Trophoblast cell (in vitro differentiated cells and primary cell): ENCODE measurements around the gene SND1.

ENCODE experiments used
- DNase-seq, 2 donors: peaks; one replicate each; pipeline ENCODE4 v3.0.0-alpha.2; 2016
- H2AFZ ChIP-seq: 2 replicates; pipeline ENCODE4 v1.6.1; 2013; ENCODE audit warnings: low read length, moderate library complexity, mild to moderate bottlenecking; ENCODE audit not compliant: insufficient read depth, poor library complexity
- H2AK5ac ChIP-seq: 2 replicates; pipeline ENCODE4 v1.6.1; 2013; ENCODE audit warnings: mild to moderate bottlenecking, low read length
- H2BK120ac ChIP-seq: 2 replicates; pipeline ENCODE4 v1.6.1; 2013; ENCODE audit warnings: low read length, mild to moderate bottlenecking, moderate library complexity; ENCODE audit not compliant: insufficient read depth, poor library complexity
- H2BK12ac ChIP-seq: 2 replicates; pipeline ENCODE4 v1.6.1; 2013; ENCODE audit warnings: mild to moderate bottlenecking, low read length, moderate library complexity
- H2BK5ac ChIP-seq: 2 replicates; pipeline ENCODE4 v1.6.1; 2013; ENCODE audit warnings: low read length, low read depth, moderate library complexity, mild to moderate bottlenecking; ENCODE audit not compliant: poor library complexity
- H3K14ac ChIP-seq: 2 replicates; pipeline ENCODE4 v1.6.1; 2013; ENCODE audit warnings: mild to moderate bottlenecking, low read length
- H3K18ac ChIP-seq: 2 replicates; pipeline ENCODE4 v1.6.1; 2013; ENCODE audit warnings: mild to moderate bottlenecking, low read length
- H3K23ac ChIP-seq: 2 replicates; pipeline ENCODE4 v1.6.1; 2013; ENCODE audit warnings: low read length
- H3K27ac ChIP-seq: 2 replicates; pipeline ENCODE4 v1.5.1; 2013; ENCODE audit warnings: low read depth, mild to moderate bottlenecking, inconsistent platforms, low read length, moderate library complexity
- H3K27me3 ChIP-seq: 2 replicates; pipeline ENCODE4 v1.6.1; 2013; ENCODE audit warnings: inconsistent platforms, mild to moderate bottlenecking, low read length, moderate library complexity; ENCODE audit not compliant: insufficient read depth
- H3K36me3 ChIP-seq, 2 experiments: 1 replicate in 1 of 2; 2 replicates in 1 of 2; pipeline ENCODE4 v1.6.1; 2013; ENCODE audit warnings: low read length in 2 of 2, mild to moderate bottlenecking in 2 of 2, moderate library complexity in 1 of 2; ENCODE audit not compliant: insufficient read depth in 2 of 2, control insufficient read depth in 1 of 2
- H3K4ac ChIP-seq: 2 replicates; pipeline ENCODE4 v1.6.1; 2013; ENCODE audit warnings: low read depth, mild to moderate bottlenecking, low read length, moderate library complexity
- H3K4me1 ChIP-seq, 2 experiments: 1 replicate in 1 of 2; 2 replicates in 1 of 2; pipeline ENCODE4 v1.6.1; 2013; ENCODE audit warnings: low read length in 2 of 2, mild to moderate bottlenecking in 2 of 2, moderate library complexity in 1 of 2; ENCODE audit not compliant: insufficient read depth in 2 of 2, control insufficient read depth in 1 of 2
- H3K4me2 ChIP-seq: 2 replicates; pipeline ENCODE4 v1.6.1; 2013; ENCODE audit warnings: inconsistent platforms, mild to moderate bottlenecking, low read length, moderate library complexity
- H3K4me3 ChIP-seq: 2 replicates; pipeline ENCODE4 v1.5.1; 2013; ENCODE audit warnings: mild to moderate bottlenecking, low read depth, low read length, inconsistent platforms
- H3K79me1 ChIP-seq: one replicate; pipeline ENCODE4 v1.6.1; 2013; ENCODE audit warnings: low read length
- H3K79me2 ChIP-seq: 2 replicates; pipeline ENCODE4 v1.6.1; 2013; ENCODE audit warnings: low read length, mild to moderate bottlenecking; ENCODE audit not compliant: control insufficient read depth, insufficient read depth, poor library complexity
- H3K9ac ChIP-seq: 2 replicates; pipeline ENCODE4 v1.6.1; 2013; ENCODE audit warnings: mild to moderate bottlenecking, low read length
- H3K9me3 ChIP-seq: 2 replicates; pipeline ENCODE4 v1.6.1; 2013; ENCODE audit warnings: low read depth, mild to moderate bottlenecking, control low read depth, inconsistent platforms, low read length; ENCODE audit not compliant: insufficient read depth
- H4K12ac ChIP-seq: 2 replicates; pipeline ENCODE4 v1.6.1; 2013; ENCODE audit warnings: low read depth, mild to moderate bottlenecking, low read length, moderate library complexity
- H4K8ac ChIP-seq: 2 replicates; pipeline ENCODE4 v1.6.1; 2013; ENCODE audit warnings: low read depth, mild to moderate bottlenecking, low read length, moderate library complexity
- H4K91ac ChIP-seq: one replicate; pipeline ENCODE4 v1.6.1; 2013; ENCODE audit warnings: low read depth, mild to moderate bottlenecking, low read length, moderate library complexity
- WGBS: extraction: QIAGEN DNeasy Blood & Tissue Kit; methylation state at CpG from one replicate; pipeline ENCODE4 v1.1.7; 2013; ENCODE audit warnings: missing lambda C conversion rate; ENCODE audit not compliant: insufficient read length, insufficient coverage; ENCODE audit errors: extremely low coverage; 5-methylcytosine and 5-hydroxymethylcytosine counted together

The SND1 gene

DNA sequence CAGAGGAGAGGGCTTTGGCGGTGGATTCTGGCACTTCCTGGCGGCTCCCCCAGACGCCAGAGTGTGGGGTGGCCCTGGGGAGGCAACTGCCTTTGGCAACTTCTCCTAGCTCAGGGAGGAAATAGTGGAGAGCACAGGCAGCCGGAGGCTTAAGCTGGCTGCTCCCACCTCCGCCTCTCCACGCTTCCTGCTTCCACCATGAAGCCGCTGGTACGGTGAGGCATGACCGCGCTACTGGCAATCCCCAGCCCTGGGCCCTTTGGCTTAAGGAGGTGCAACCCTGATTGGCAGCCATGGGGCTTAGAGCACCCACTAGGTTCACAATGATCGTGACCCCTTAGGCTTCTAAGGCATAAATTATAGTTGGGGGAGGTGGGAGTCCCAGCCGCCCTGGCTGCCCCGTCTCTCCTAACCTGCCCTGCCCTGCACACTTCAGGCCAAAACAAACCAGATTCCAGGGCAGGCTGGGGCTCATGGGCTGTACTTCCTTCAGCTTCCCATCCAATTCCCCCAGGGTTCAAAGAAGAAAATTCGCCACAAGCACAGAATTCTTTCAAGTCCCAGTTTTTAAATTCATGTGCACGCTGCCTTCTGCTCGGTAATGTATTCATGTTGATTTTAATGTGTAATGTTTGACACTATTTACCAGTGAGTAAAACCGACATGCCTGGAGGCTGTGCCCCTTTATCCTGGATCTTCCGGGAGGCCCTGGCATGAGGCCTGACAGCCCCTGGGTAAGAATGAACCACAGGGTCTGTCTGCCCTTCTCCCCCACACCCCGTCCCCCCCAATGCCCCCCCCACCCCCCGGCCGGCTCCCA is 469.9 kb downstream of the SND1 start:
- no peak overlapping the region for H3K4me2 ChIP-seq
- no peak overlapping the region for H2BK12ac ChIP-seq
- peaks cover 2% of the 10 kb centered on the region for H3K9me3 ChIP-seq
- peak overlapping the region; percentile 17 for H2AFZ ChIP-seq
- H2AK5ac ChIP-seq = no peak overlapping the region
- no peak overlapping the region for H4K12ac ChIP-seq
- H4K8ac ChIP-seq = no peak overlapping the region
- peak in 1 of 2 donors; percentile 28 for DNase-seq
- H3K23ac ChIP-seq = no peak overlapping the region
- H3K4ac ChIP-seq = no peak overlapping the region
- no peaks in the 10 kb centered on the region for H3K79me1 ChIP-seq
- peaks cover 3 to 4% of the 10 kb centered on the region in 2 experiments for H3K4me1 ChIP-seq
- H2BK120ac ChIP-seq = no peak overlapping the region
- H3K36me3 ChIP-seq = no peaks in the 10 kb centered on the region
- no peak overlapping the region for H4K91ac ChIP-seq
- H3K9ac ChIP-seq = no peak overlapping the region
- no peak overlapping the region for H3K14ac ChIP-seq
- H3K27ac ChIP-seq = no peak overlapping the region
- no peak overlapping the region for H3K18ac ChIP-seq
- H3K79me2 ChIP-seq = no peaks in the 10 kb centered on the region
- no peak overlapping the region for H3K4me3 ChIP-seq
- no CpG with 5 or more reads among the region's 21 CpGs for WGBS
- H3K27me3 ChIP-seq = no peaks in the 10 kb centered on the region
- H2BK5ac ChIP-seq = no peak overlapping the region

GRCh38 chr7:128122576-128123290 is 470.7 kb downstream of the SND1 start:
- Histone ChIP-seq H3K23ac (no peak overlapping the region), H3K9me3 (peaks cover 1% of the 10 kb centered on the region), H3K4me1 (peaks cover 3 to 4% of the 10 kb centered on the region in 2 experiments), H3K79me1 (no peaks in the 10 kb centered on the region), H2AFZ (no peak overlapping the region), H3K4me2 (no peak overlapping the region), H3K36me3 (no peaks in the 10 kb centered on the region), H3K27me3 (no peaks in the 10 kb centered on the region), H4K91ac (no peak overlapping the region), H4K12ac (no peak overlapping the region), H3K79me2 (no peaks in the 10 kb centered on the region), H3K14ac (no peak overlapping the region), H3K27ac (no peak overlapping the region), H4K8ac (no peak overlapping the region), H2BK12ac (no peak overlapping the region), H3K9ac (no peak overlapping the region), H3K4ac (no peak overlapping the region), H2BK120ac (no peak overlapping the region), H2BK5ac (no peak overlapping the region), H2AK5ac (no peak overlapping the region), H3K4me3 (no peak overlapping the region), H3K18ac (no peak overlapping the region)
- DNase-seq = peak in 1 of 2 donors; percentile 27
- WGBS = no CpG with 5 or more reads among the region's 12 CpGs

DNA sequence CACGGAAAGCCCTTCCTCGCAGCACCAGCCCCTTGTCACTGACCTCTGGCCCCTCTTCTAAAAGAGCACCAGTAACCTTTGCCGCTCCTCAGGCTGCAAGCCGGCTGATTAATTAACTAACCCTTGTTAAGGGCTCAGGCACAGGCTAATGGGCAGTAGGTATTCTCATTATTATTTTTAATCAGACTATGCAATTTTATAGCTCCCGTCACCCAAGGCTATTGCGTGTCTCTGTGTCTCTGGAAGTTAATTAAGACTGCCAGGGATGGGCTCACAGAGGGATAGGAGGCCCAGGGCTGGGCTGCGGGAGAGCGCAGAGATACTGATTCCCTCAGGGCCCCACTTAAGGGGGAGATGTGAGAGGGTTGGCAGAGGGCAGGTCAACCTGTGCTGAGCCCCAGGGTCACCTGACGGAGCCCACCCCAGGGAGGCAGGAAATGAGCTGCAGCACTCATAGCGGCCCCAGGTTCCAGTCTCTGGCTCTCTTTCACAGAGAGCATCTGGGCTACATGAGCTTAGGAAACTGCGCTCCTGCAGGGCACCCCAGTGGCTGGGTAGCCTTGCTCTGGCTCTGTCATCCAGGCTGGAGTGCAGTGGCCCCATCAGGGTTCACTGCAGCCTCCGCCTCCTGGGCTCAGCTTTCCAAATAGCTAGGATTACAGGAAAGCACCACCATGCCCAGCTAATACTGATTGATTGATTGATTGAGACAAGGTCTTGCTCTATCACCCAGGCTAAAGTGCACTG is 471.5 kb downstream of the SND1 start:
- no peak overlapping the region for H2BK12ac ChIP-seq
- H3K4me3 ChIP-seq = no peak overlapping the region
- H3K23ac ChIP-seq = no peak overlapping the region
- H3K27me3 ChIP-seq = no peaks in the 10 kb centered on the region
- no peak overlapping the region for H3K18ac ChIP-seq
- H3K27ac ChIP-seq = no peak overlapping the region
- no peak overlapping the region for H3K4ac ChIP-seq
- peaks cover 3 to 4% of the 10 kb centered on the region in 2 experiments for H3K4me1 ChIP-seq
- no peak for DNase-seq
- H2AK5ac ChIP-seq = no peak overlapping the region
- H2BK120ac ChIP-seq = no peak overlapping the region
- H2BK5ac ChIP-seq = no peak overlapping the region
- no peaks in the 10 kb centered on the region for H3K36me3 ChIP-seq
- H4K8ac ChIP-seq = no peak overlapping the region
- no peak overlapping the region for H4K91ac ChIP-seq
- WGBS = no CpG with 5 or more reads among the region's 12 CpGs
- no peak overlapping the region for H4K12ac ChIP-seq
- H3K9me3 ChIP-seq = no peaks in the 10 kb centered on the region
- no peaks in the 10 kb centered on the region for H3K79me1 ChIP-seq
- no peaks in the 10 kb centered on the region for H3K79me2 ChIP-seq
- H3K14ac ChIP-seq = no peak overlapping the region
- no peak overlapping the region for H3K9ac ChIP-seq
- no peak overlapping the region for H2AFZ ChIP-seq
- H3K4me2 ChIP-seq = no peak overlapping the region

DNA sequence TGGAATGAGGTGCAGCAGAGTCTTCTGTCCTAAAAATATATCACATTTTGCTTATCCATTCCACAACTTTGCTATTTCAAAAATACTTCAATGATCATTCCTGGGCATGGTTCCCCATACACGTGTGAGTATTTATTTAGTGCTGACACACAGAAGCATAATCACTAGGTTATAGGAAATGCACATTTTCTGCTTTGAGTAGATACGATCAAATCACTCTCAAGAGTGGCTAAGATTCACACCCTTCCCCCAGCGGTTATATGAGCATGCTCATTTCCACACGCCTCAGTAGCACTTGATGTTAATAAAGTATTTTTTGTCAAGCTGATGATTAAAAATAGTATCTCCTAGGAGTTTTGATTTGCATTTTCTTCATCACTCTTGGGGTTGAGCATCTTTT is 472.8 kb downstream of the SND1 start:
- Histone ChIP-seq H4K91ac (no peak overlapping the region), H3K14ac (no peak overlapping the region), H3K9ac (no peak overlapping the region), H4K8ac (no peak overlapping the region), H3K36me3 (no peaks in the 10 kb centered on the region), H3K18ac (no peak overlapping the region), H3K79me1 (no peaks in the 10 kb centered on the region), H3K27ac (no peak overlapping the region), H3K4me3 (no peak overlapping the region), H3K4me2 (no peak overlapping the region), H4K12ac (no peak overlapping the region), H3K4me1 (peaks cover 3 to 4% of the 10 kb centered on the region in 2 experiments), H2BK120ac (no peak overlapping the region), H3K4ac (no peak overlapping the region), H2BK5ac (no peak overlapping the region), H2AFZ (no peak overlapping the region), H2BK12ac (no peak overlapping the region), H3K79me2 (no peaks in the 10 kb centered on the region), H3K27me3 (no peaks in the 10 kb centered on the region), H2AK5ac (no peak overlapping the region), H3K9me3 (no peaks in the 10 kb centered on the region), H3K23ac (no peak overlapping the region)
- no peak for DNase-seq
- WGBS = no CpG with 5 or more reads among the region's 4 CpGs
